Adrenal gland (tissue), 12 donors: ENCODE measurements around the gene C19orf53. TPM values are rescaled to one million over a fixed set of nuclear protein-coding genes. Genes with fewer than 3 reads are reported as not detected.

Experiments used
- DNase-seq, 7 donors: peaks; one replicate each; pipeline ENCODE4 v3.0.0-alpha.2; 2019 to 2020
- H3K27ac ChIP-seq, 5 donors: fragments of 200-600 bp; sonication (generic) in 4 of 5; 1 replicate in 3 of 5; 2 replicates in 2 of 5; pipeline versions ENCODE4 v1.5.1 to v1.8.0; 2016 to 2020; ENCODE audit warnings: mild to moderate bottlenecking in 1 of 5
- H3K27me3 ChIP-seq: fragments of 200-600 bp; 2 replicates; pipeline ENCODE4 v1.8.0; 2021
- H3K36me3 ChIP-seq, 2 donors: fragments of 200-600 bp; replicated peaks in 1 of 2; 1 replicate in 1 of 2; 2 replicates in 1 of 2; pipeline versions ENCODE4 v1.5.1 to v1.8.0; 2018 to 2022
- H3K4me1 ChIP-seq, 2 donors: fragments of 200-600 bp; replicated peaks in 1 of 2; 1 replicate in 1 of 2; 2 replicates in 1 of 2; pipeline versions ENCODE4 v1.5.1 to v1.8.0; 2018 to 2021
- H3K4me3 ChIP-seq, 4 donors: fragments of 200-600 bp; sonication (generic) in 3 of 4; one replicate each; pipeline ENCODE4 v1.5.1; 2016 to 2018
- H3K9me3 ChIP-seq, 3 donors: fragments of 200-600 bp; sonication (generic) in 1 of 3; replicated peaks in 1 of 3; 1 replicate in 2 of 3; 2 replicates in 1 of 3; pipeline versions ENCODE4 v1.5.1 to v1.8.0; 2016 to 2021
- POLR2A ChIP-seq, 2 donors: fragments of 450-650 bp; IDR thresholded peaks; one replicate each; pipeline ENCODE4 v1.6.1; 2017; ENCODE audit warnings: antibody characterized with exemption in 2 of 2, mild to moderate bottlenecking in 2 of 2, moderate library complexity in 1 of 2
- WGBS, 4 donors: extraction: QIAGEN DNeasy Blood & Tissue Kit in 2 of 4; methylation state at CpG; one replicate each; pipeline versions ENCODE4 v1.1.5 to v1.1.7; 2013 to 2017; 5-methylcytosine and 5-hydroxymethylcytosine counted together
- intact Hi-C, 2 donors: fragments of 100-400 bp; cut with DNase I; formaldehyde crosslinking; loops; one replicate each; pipeline versions ENCODE4 v1.14.1 to v1.15.0; 2022 to 2023
- polyA plus RNA-seq, 3 donors: library from polyadenylated mRNA; stranded (reverse); fragments of 200-250 nt in 2 of 3; fragments of 350-450 nt in 1 of 3; fragmentation: Illumina TruSeq in 1 of 3; extraction: RNeasy Lipid Tissue Mini Kit (QIAGEN cat#74804) in 1 of 3; gene quantifications; one replicate each; pipeline ENCODE4 v1.2.3, GENCODE V29; 2013 to 2014
- total RNA-seq, 9 donors: library from RNA; depleted of rRNA in 4 of 9; stranded (reverse); fragments of >200 nt in 4 of 9; fragments of 120-200 nt in 1 of 9; fragmentation: NEBNext Ultra II Directional in 1 of 9; extraction: Animal tissue kit (Norgen Biotek cat#: 25700) in 1 of 9; gene quantifications; one replicate each; pipeline versions ENCODE4 v1.1.0 to v1.2.4, GENCODE V29; 2013 to 2023
- TF ChIP-seq, protein P1 (sequence below), 6 experiments: fragments of 450-650 bp in 4 of 6; fragments of 200-600 bp in 2 of 6; sonication (generic) in 1 of 6; IDR thresholded peaks; 1 replicate in 5 of 6; 2 replicates in 1 of 6; pipeline versions ENCODE4 v1.5.1 to v1.8.0; 2016 to 2021; ENCODE audit warnings: antibody characterized with exemption in 6 of 6, mild to moderate bottlenecking in 2 of 6, moderate library complexity in 1 of 6
- donor health status: healthy with polysubstance abuse.
- donor health status: Bipolar disorder and iron deficiency.
- donor health status: DM: yes; HTN: yes; CAD: no.
- donor health status: DM: no; HTN: no; CAD: no.
- donor health status: DM: no; HTN: no; CAD: no.
- donor health status: DM: yes; HTN: yes; CAD: no.

Gene C19orf53
- total and polyA plus RNA-seq, 12 donors, result 95.8 to 459 (median 166) TPM

DNA sequence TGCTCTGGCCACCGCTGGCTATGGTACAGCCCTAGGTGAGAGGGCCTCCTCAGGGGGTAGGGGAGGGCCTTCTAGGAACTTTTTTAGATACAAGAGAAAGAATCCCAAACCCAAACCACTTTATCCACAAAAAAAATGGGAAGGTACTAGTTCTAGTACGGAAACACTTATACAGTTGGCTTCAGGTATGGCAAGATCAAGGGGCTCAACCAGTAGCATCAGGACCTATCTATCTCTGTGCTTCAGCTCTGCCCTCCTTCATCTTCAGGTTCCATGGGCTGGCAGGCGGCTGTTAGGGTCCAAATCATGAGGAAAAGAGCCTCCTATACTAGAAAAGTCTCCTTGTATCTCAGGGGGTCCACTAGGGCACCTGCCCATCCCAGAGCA lies 8.2 kb upstream of the C19orf53 start:
- TF ChIP-seq, protein P1, sequence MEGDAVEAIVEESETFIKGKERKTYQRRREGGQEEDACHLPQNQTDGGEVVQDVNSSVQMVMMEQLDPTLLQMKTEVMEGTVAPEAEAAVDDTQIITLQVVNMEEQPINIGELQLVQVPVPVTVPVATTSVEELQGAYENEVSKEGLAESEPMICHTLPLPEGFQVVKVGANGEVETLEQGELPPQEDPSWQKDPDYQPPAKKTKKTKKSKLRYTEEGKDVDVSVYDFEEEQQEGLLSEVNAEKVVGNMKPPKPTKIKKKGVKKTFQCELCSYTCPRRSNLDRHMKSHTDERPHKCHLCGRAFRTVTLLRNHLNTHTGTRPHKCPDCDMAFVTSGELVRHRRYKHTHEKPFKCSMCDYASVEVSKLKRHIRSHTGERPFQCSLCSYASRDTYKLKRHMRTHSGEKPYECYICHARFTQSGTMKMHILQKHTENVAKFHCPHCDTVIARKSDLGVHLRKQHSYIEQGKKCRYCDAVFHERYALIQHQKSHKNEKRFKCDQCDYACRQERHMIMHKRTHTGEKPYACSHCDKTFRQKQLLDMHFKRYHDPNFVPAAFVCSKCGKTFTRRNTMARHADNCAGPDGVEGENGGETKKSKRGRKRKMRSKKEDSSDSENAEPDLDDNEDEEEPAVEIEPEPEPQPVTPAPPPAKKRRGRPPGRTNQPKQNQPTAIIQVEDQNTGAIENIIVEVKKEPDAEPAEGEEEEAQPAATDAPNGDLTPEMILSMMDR (IDR thresholded peaks at IDR 0.05), result no peak
- TF ChIP-seq POLR2A (IDR thresholded peaks at IDR 0.05), result no peak
- intact Hi-C loops, result no loop called here
- Histone ChIP-seq H3K27me3 (no peaks in the 10 kb centered on the region), H3K9me3 (no peaks in the 10 kb centered on the region), H3K36me3 (peaks cover 0 to 54% of the 10 kb centered on the region in 2 donors), H3K27ac (no peak overlapping the region), H3K4me1 (peaks cover 0 to 12% of the 10 kb centered on the region in 2 donors), H3K4me3 (no peak overlapping the region)
- 92 to 100% (median 94%) methylated on average over 3 of the region's 3 CpGs for WGBS, 4 donors
- DNase-seq, result no peak

DNA sequence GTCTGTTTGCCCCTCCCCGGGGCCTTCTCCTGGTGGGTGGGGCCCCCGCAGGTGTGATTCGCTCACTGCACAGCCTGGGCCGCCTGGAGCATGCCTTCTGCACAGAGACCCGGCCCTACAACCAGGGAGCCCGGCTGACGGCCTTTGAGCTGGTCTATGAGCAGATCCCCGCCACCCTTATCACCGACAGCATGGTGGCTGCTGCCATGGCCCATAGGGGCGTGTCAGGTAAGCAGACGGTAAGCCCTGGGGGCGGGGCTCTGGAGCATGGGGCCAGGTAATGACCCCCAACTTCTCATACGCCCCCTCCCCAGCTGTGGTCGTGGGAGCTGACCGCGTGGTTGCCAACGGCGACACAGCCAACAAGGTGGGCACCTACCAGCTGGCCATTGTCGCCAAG lies 5.7 kb upstream of the C19orf53 start:
- 80 to 100% (median 93%) methylated on average over 1 to 19 of the region's 19 CpGs for WGBS, 4 donors
- H3K9me3 ChIP-seq, result no peaks in the 10 kb centered on the region
- H3K4me1 ChIP-seq, result peaks cover 4 to 12% of the 10 kb centered on the region in 2 donors
- no peak for TF ChIP-seq POLR2A (IDR thresholded peaks at IDR 0.05)
- TF ChIP-seq, protein P1 (IDR thresholded peaks at IDR 0.05), result no peak
- H3K27me3 ChIP-seq, result no peaks in the 10 kb centered on the region
- H3K4me3 ChIP-seq, result no peak overlapping the region
- DNase-seq, result no peak
- H3K27ac ChIP-seq, result no peak overlapping the region
- intact Hi-C loops, result no loop called here
- peaks cover 0 to 44% of the 10 kb centered on the region in 2 donors for H3K36me3 ChIP-seq

DNA sequence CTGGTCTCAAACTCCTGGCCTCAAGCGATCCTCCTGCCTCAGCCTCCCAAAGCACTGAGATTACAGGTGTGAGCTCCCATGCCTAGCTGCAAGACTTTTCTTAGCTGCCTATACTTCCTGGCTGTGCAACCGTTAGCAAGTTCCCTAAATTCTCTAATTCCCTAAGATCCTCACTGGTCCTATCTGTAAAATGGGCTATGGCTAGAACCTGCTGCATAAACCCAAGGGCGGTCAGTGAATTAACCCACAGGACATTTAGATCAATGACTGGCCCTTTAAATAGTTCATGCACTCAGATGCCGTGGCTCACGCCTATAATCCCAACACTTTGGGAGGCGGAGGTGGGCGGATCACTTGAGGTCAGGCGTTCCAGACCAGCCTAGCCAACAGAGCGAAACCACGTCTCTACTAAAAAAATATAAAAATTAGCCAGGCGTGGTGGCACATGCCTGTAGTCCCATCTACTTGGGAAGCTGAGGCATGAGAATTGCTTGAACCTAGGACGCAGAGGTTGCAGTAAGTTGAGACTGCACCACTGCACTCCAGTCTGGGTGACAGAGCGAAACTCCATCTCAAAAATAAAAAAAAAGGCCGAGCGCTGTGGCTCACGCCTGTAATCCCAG lies 4.1 kb upstream of the C19orf53 start:
- Histone ChIP-seq H3K4me1 (peaks cover 11 to 15% of the 10 kb centered on the region in 2 donors), H3K36me3 (peaks cover 0 to 44% of the 10 kb centered on the region in 2 donors), H3K27ac (no peak overlapping the region), H3K4me3 (no peak overlapping the region), H3K27me3 (no peaks in the 10 kb centered on the region), H3K9me3 (no peaks in the 10 kb centered on the region)
- WGBS, 4 donors, result 85 to 93% (median 91%) methylated on average over 16 of the region's 16 CpGs
- no peak for DNase-seq
- no peak for TF ChIP-seq POLR2A (IDR thresholded peaks at IDR 0.05)
- TF ChIP-seq, protein P1 (IDR thresholded peaks at IDR 0.05), result no peak
- intact Hi-C loops, result no loop called here

DNA sequence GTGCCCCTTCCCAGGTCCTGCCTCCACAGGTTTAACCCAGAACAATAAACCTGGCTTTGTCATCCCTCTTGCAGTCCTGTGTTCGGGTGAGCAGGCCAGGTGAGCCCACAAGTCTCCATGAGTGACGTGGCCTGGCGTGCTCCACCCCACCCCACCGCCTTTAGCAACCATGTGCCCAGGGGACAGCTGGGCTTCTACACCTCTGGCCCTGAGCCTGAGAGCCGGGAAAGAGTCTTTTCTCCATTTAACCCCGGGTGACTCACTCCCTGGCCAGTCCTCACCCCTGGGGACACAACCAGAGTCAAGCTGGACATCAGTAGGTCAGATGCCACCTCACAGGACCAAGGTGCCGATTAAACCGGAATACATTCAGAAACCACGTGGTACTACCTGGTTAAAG lies 4.1 kb downstream of the C19orf53 start:
- no peak overlapping the region for H3K4me3 ChIP-seq
- peaks cover 0 to 28% of the 10 kb centered on the region in 2 donors for H3K36me3 ChIP-seq
- TF ChIP-seq POLR2A (IDR thresholded peaks at IDR 0.05), result no peak
- TF ChIP-seq, protein P1 (IDR thresholded peaks at IDR 0.05), result no peak
- WGBS, 4 donors, result 75 to 85% (median 83%) methylated on average over 5 to 9 of the region's 9 CpGs
- no peaks in the 10 kb centered on the region for H3K27me3 ChIP-seq
- H3K4me1 ChIP-seq, result peaks cover 25 to 26% of the 10 kb centered on the region in 2 donors
- DNase-seq, result no peak
- no peak overlapping the region for H3K27ac ChIP-seq
- intact Hi-C loops, result no loop called here
- no peaks in the 10 kb centered on the region for H3K9me3 ChIP-seq
